H1 (cell line): ENCODE data around the gene VWF. TPM values are rescaled to one million over a fixed set of nuclear protein-coding genes. Genes with fewer than 3 reads are reported as not detected.

Source experiments
- CTCF ChIA-PET: fragments of 300-600 bp; sonication (Branson Sonifier 250); formaldehyde crosslinking; loops from one replicate; lab custom pipeline; 2021; ENCODE audit not compliant: partially characterized antibody; lab: Charles Lee
- POLR2A ChIA-PET: fragments of 300-600 bp; sonication (Branson Sonifier 250); formaldehyde crosslinking; loops from one replicate; lab custom pipeline; 2021; ENCODE audit warnings: inconsistent platforms; ENCODE audit not compliant: partially characterized antibody; lab: Charles Lee
- DNase-seq, 2 experiments: peaks; one replicate each; pipeline versions ENCODE4 v3.0.0 to v3.0.0-alpha.2; 2010 to 2022; ENCODE audit warnings: low spot score in 2 of 2, low read depth in 1 of 2, mixed read lengths in 1 of 2
- FAIRE-seq: peaks from 2 replicates; lab custom pipeline; 2011; peaks lifted over from hg19 to GRCh38; lab: Jason Lieb, UNC
- H2AFZ ChIP-seq: 2 replicates; pipeline ENCODE4 v1.8.1; 2012; ENCODE audit warnings: low read length, inconsistent platforms
- H2AK5ac ChIP-seq: 2 replicates; pipeline ENCODE4 v1.6.1; 2013; ENCODE audit warnings: low read depth, low read length
- H2BK120ac ChIP-seq: replicated peaks from 2 replicates; pipeline ENCODE3; 2013; ENCODE audit warnings: low read depth, low read length, inconsistent platforms
- H2BK12ac ChIP-seq: 2 replicates; pipeline ENCODE4 v1.6.1; 2013; ENCODE audit warnings: low read depth, low read length
- H2BK15ac ChIP-seq: 2 replicates; pipeline ENCODE4 v1.6.1; 2013; ENCODE audit warnings: low read length
- H2BK20ac ChIP-seq: 2 replicates; pipeline ENCODE4 v1.6.1; 2013; ENCODE audit warnings: low read length
- H2BK5ac ChIP-seq: 2 replicates; pipeline ENCODE4 v1.6.1; 2013; ENCODE audit warnings: low read depth, low read length
- H3K14ac ChIP-seq: 2 replicates; pipeline ENCODE4 v1.6.1; 2013; ENCODE audit warnings: inconsistent platforms; ENCODE audit not compliant: insufficient read length
- H3K18ac ChIP-seq: 2 replicates; pipeline ENCODE4 v1.6.1; 2013; ENCODE audit warnings: low read length; ENCODE audit errors: extremely low read depth
- H3K23ac ChIP-seq: 2 replicates; pipeline ENCODE4 v1.6.1; 2013; ENCODE audit warnings: inconsistent platforms; ENCODE audit not compliant: insufficient read length
- H3K23me2 ChIP-seq: 2 replicates; pipeline ENCODE4 v1.6.1; 2013; ENCODE audit warnings: low read depth, low read length
- H3K27ac ChIP-seq: 2 replicates; pipeline ENCODE4 v1.6.1; 2011; ENCODE audit warnings: low read depth, low read length, inconsistent platforms
- H3K27me3 ChIP-seq, 4 experiments: replicated peaks in 1 of 4; 1 replicate in 1 of 4; 2 replicates in 3 of 4; pipeline versions ENCODE4 v1.6.1 to v1.8.1; 2011 to 2013; ENCODE audit warnings: low read length in 3 of 4, mild to moderate bottlenecking in 3 of 4, inconsistent platforms in 2 of 4, mixed read lengths in 2 of 4, moderate library complexity in 1 of 4; ENCODE audit not compliant: control insufficient read depth in 3 of 4, insufficient read depth in 3 of 4; ENCODE audit errors: extremely low read depth in 1 of 4
- H3K36me3 ChIP-seq, 4 experiments: 2 replicates each; pipeline versions ENCODE4 v1.6.1 to v1.8.1; 2011 to 2013; ENCODE audit warnings: mild to moderate bottlenecking in 4 of 4, low read length in 3 of 4, moderate library complexity in 2 of 4, control low read depth in 1 of 4, inconsistent platforms in 1 of 4; ENCODE audit not compliant: insufficient read depth in 4 of 4, control insufficient read depth in 2 of 4
- H3K4ac ChIP-seq: replicated peaks from 2 replicates; pipeline ENCODE3; 2013; ENCODE audit warnings: low read length, low read depth, mixed read lengths, inconsistent platforms; ENCODE audit not compliant: insufficient read length
- H3K4me1 ChIP-seq, 4 experiments: replicated peaks in 1 of 4; 1 replicate in 1 of 4; 2 replicates in 3 of 4; pipeline versions ENCODE4 v1.6.1 to v1.8.1; 2011 to 2013; ENCODE audit warnings: low read length in 3 of 4, inconsistent platforms in 2 of 4, mixed read lengths in 1 of 4; ENCODE audit not compliant: insufficient read depth in 4 of 4, control insufficient read depth in 3 of 4
- H3K4me2 ChIP-seq, 2 experiments: 2 replicates each; pipeline versions ENCODE4 v1.6.1 to v1.8.1; 2011 to 2013; ENCODE audit warnings: low read depth in 2 of 2, low read length in 2 of 2, control low read depth in 1 of 2, inconsistent platforms in 1 of 2, mild to moderate bottlenecking in 1 of 2; ENCODE audit not compliant: insufficient read depth in 1 of 2
- H3K4me3 ChIP-seq, 4 experiments: fragments of 200-600, 300-600 bp in 1 of 4; sonication (generic), shearing (Covaris generic), sonication (Bioruptor Twin) in 1 of 4; 2 replicates each; pipeline versions ENCODE4 v1.5.1 to v1.8.1; 2011 to 2016; ENCODE audit warnings: low read length in 4 of 4, low read depth in 3 of 4, control low read depth in 2 of 4, inconsistent platforms in 2 of 4, mild to moderate bottlenecking in 2 of 4, mixed read lengths in 1 of 4, moderate library complexity in 1 of 4; ENCODE audit not compliant: insufficient read depth in 2 of 4; ENCODE audit errors: extremely low read depth in 1 of 4
- H3K56ac ChIP-seq: replicated peaks from 2 replicates; pipeline ENCODE3; 2013; ENCODE audit warnings: low read depth, mild to moderate bottlenecking, mixed read lengths, low read length, inconsistent platforms; ENCODE audit not compliant: insufficient read length
- H3K79me1 ChIP-seq: 2 replicates; pipeline ENCODE4 v1.6.1; 2013; ENCODE audit warnings: low read depth, low read length, control low read depth
- H3K79me2 ChIP-seq, 2 experiments: 2 replicates each; pipeline versions ENCODE4 v1.6.1 to v1.8.1; 2012 to 2013; ENCODE audit warnings: low read length in 2 of 2, mild to moderate bottlenecking in 2 of 2, inconsistent platforms in 1 of 2; ENCODE audit not compliant: insufficient read depth in 2 of 2, control insufficient read depth in 1 of 2
- H3K9ac ChIP-seq, 4 experiments: replicated peaks in 1 of 4; 1 replicate in 1 of 4; 2 replicates in 3 of 4; pipeline versions ENCODE4 v1.6.1 to v1.8.1; 2011 to 2013; ENCODE audit warnings: low read depth in 3 of 4, low read length in 3 of 4, control low read depth in 2 of 4, mild to moderate bottlenecking in 2 of 4, moderate library complexity in 2 of 4, inconsistent platforms in 1 of 4; ENCODE audit errors: extremely low read depth in 1 of 4
- H3K9me3 ChIP-seq, 2 experiments: 2 replicates each; pipeline versions ENCODE4 v1.6.1 to v1.8.1; 2012 to 2013; ENCODE audit warnings: mild to moderate bottlenecking in 2 of 2, moderate library complexity in 2 of 2, control low read depth in 1 of 2, inconsistent platforms in 1 of 2, low read depth in 1 of 2, low read length in 1 of 2, mixed read lengths in 1 of 2; ENCODE audit not compliant: insufficient read depth in 2 of 2
- H4K20me1 ChIP-seq, 2 experiments: replicated peaks in 1 of 2; 2 replicates each; pipeline versions ENCODE3 to v1.8.1; 2011 to 2013; ENCODE audit warnings: inconsistent platforms in 2 of 2, low read length in 2 of 2, mild to moderate bottlenecking in 1 of 2; ENCODE audit not compliant: insufficient read depth in 2 of 2, control insufficient read depth in 1 of 2
- H4K5ac ChIP-seq: 2 replicates; pipeline ENCODE4 v1.6.1; 2013; ENCODE audit warnings: low read length, low read depth, mixed read lengths, inconsistent platforms; ENCODE audit not compliant: insufficient read length
- H4K8ac ChIP-seq: 2 replicates; pipeline ENCODE4 v1.8.0; 2013; ENCODE audit warnings: mild to moderate bottlenecking, moderate library complexity, low read length, inconsistent platforms; ENCODE audit not compliant: insufficient read depth; ENCODE audit errors: extremely low read depth
- H4K91ac ChIP-seq: replicated peaks from 2 replicates; pipeline ENCODE3; 2013; ENCODE audit warnings: low read length, mixed read lengths, inconsistent platforms; ENCODE audit not compliant: insufficient read length
- BACH1 ChIP-seq: IDR thresholded peaks from 2 replicates; pipeline ENCODE4 v1.6.1; 2012; ENCODE audit warnings: low read length, improper control_type of control experiment
- CEBPB ChIP-seq: IDR thresholded peaks from 2 replicates; pipeline ENCODE4 v1.6.1; 2012; ENCODE audit warnings: low read depth, low read length
- CTBP2 ChIP-seq: IDR thresholded peaks from 2 replicates; pipeline ENCODE4 v1.7.0; 2011; ENCODE audit warnings: borderline replicate concordance, mild to moderate bottlenecking, moderate library complexity, mixed read lengths, low read length; ENCODE audit not compliant: insufficient read depth, insufficient read length
- CTCF ChIP-seq, 3 experiments: IDR thresholded peaks; 1 replicate in 2 of 3; 2 replicates in 1 of 3; pipeline versions ENCODE4 v1.5.1 to v1.6.1; 2011; ENCODE audit warnings: low read length in 3 of 3, mild to moderate bottlenecking in 3 of 3, inconsistent platforms in 2 of 3, low read depth in 1 of 3, moderate library complexity in 1 of 3; ENCODE audit not compliant: insufficient read depth in 1 of 3; ENCODE audit errors: control extremely low read depth in 1 of 3
- JUND ChIP-seq: IDR thresholded peaks from 2 replicates; pipeline ENCODE4 v1.6.1; 2011; ENCODE audit warnings: mild to moderate bottlenecking, improper control_type of control experiment, low read length
- KDM5A ChIP-seq: fragments of 200-600 bp; IDR thresholded peaks from 2 replicates; pipeline ENCODE4 v1.7.1; 2012; ENCODE audit warnings: mild to moderate bottlenecking, low read length, inconsistent platforms, mixed read lengths
- PHF8 ChIP-seq: fragments of 200-600 bp; sonication (generic); conservative IDR thresholded peaks from 2 replicates; pipeline ENCODE4 v1.7.1; 2012; ENCODE audit warnings: low read depth, mild to moderate bottlenecking, inconsistent platforms, low read length, moderate library complexity
- RBBP5 ChIP-seq: IDR thresholded peaks from 2 replicates; pipeline ENCODE4 v1.7.1; 2012; ENCODE audit warnings: low read depth, mild to moderate bottlenecking, inconsistent platforms, low read length, moderate library complexity, borderline replicate concordance
- SP1 ChIP-seq: IDR thresholded peaks from 2 replicates; pipeline ENCODE4 v1.6.1; 2011; ENCODE audit warnings: low read depth, low read length
- USF2 ChIP-seq: IDR thresholded peaks from 2 replicates; pipeline ENCODE4 v1.6.1; 2011; ENCODE audit warnings: low read length, improper control_type of control experiment
- ZNF274 ChIP-seq: IDR thresholded peaks from 2 replicates; pipeline ENCODE4 v1.7.0; 2012; ENCODE audit warnings: low read length, borderline replicate concordance; ENCODE audit errors: extremely low read depth
- WGBS, 2 experiments: shearing (Covaris generic) in 1 of 2; methylation state at CpG; one replicate each; pipeline versions ENCODE4 v1.1.6 to v1.1.7; 2013 to 2015; ENCODE audit warnings: low lambda C conversion rate in 2 of 2, mixed read lengths in 2 of 2, inconsistent platforms in 1 of 2, low coverage in 1 of 2, missing lambda C conversion rate in 1 of 2; ENCODE audit not compliant: insufficient replicate concordance in 2 of 2, insufficient coverage in 1 of 2, insufficient read length in 1 of 2; ENCODE audit errors: extremely low coverage in 1 of 2, missing lambda C conversion rate in 1 of 2; 5-methylcytosine and 5-hydroxymethylcytosine counted together
- polyA plus RNA-seq, 7 experiments: library from polyadenylated mRNA; depleted of rRNA in 3 of 7; stranded (reverse) in 5 of 7; unstranded in 2 of 7; fragments of >200 nt in 5 of 7; fragments of 200-250 nt in 2 of 7; gene quantifications; 1 replicate in 5 of 7; 2 replicates in 1 of 7; 4 replicates in 1 of 7; pipeline versions ENCODE4 v1.2.1 to v1.2.3, GENCODE V29; 2011 to 2013; ENCODE audit warnings: missing spikeins in 2 of 7, mixed read lengths in 2 of 7
- total RNA-seq: library from RNA; stranded (reverse); fragmentation: NEBNext Ultra II Directional; extraction: Animal tissue kit (Norgen Biotek cat#: 25700); gene quantifications from 2 replicates; pipeline ENCODE4 v1.2.1, GENCODE V29; 2021

The VWF gene
- total and polyA plus RNA-seq, 2 of the 8 experiments (the other 6 are each of a cell fraction or from before 2014, with no cell fraction given): 0.39 to 0.60 TPM

GRCh38 chr12:5904969-5905368 lies 219.5 kb downstream of the VWF start:
- CTCF ChIA-PET: interaction anchor here (0.6 to 2.1 kb wide), 9 partner anchors 9 to 578 kb away, joined by 3 to 7 read pairs (median 4); no protein-coding TSS in a partner anchor
- TF ChIP-seq JUND: no peak
- TF ChIP-seq CEBPB: no peak
- TF ChIP-seq KDM5A: no peak
- no peak for TF ChIP-seq CTBP2
- no peak for TF ChIP-seq ZNF274
- no peak for TF ChIP-seq CTCF (IDR thresholded peaks at IDR 0.05; ENCODE audit: control extremely low read depth in 1 of 3, insufficient read depth in 1 of 3, low read depth in 1 of 3, low read length in 3 of 3)
- no peak for TF ChIP-seq SP1
- no peak for TF ChIP-seq BACH1
- TF ChIP-seq PHF8: no peak
- no peak for TF ChIP-seq RBBP5
- TF ChIP-seq USF2: no peak

More at GRCh38 chr12:5904969-5905368, 219.5 kb downstream of the VWF start:
- Histone ChIP-seq H3K4ac (no peak overlapping the region), H3K23me2 (no peaks in the 10 kb centered on the region), H2BK12ac (no peak overlapping the region), H3K18ac (no peak overlapping the region), H3K36me3 (no peaks in the 10 kb centered on the region), H3K9ac (no peak overlapping the region), H3K9me3 (no peaks in the 10 kb centered on the region), H3K23ac (no peak overlapping the region), H3K79me1 (no peaks in the 10 kb centered on the region), H2BK15ac (no peak overlapping the region), H2BK120ac (no peak overlapping the region), H4K91ac (no peak overlapping the region), H3K27ac (no peak overlapping the region), H4K8ac (peak overlapping the region; percentile 14; the same call in 1 of the 2 replicates), H2AK5ac (no peak overlapping the region), H3K4me2 (no peak overlapping the region), H3K79me2 (no peaks in the 10 kb centered on the region), H4K20me1 (no peaks in the 10 kb centered on the region), H2BK20ac (no peak overlapping the region), H2AFZ (no peak overlapping the region), H2BK5ac (no peak overlapping the region), H3K4me1 (peaks cover 0 to 2% (median 0%) of the 10 kb centered on the region in 4 experiments; a peak in 1 of 7 replicates), H3K56ac (no peak overlapping the region), H3K14ac (no peak overlapping the region), H3K4me3 (no peak overlapping the region), H4K5ac (no peak overlapping the region), H3K27me3 (no peaks in the 10 kb centered on the region)
- FAIRE-seq (no peak), DNase-seq (no peak)
- POLR2A ChIA-PET: interaction anchor here (1.0 kb wide), 1 partner anchor 9 kb away, joined by 3 read pairs; no protein-coding TSS in a partner anchor
- WGBS, 2 experiments: 86% methylated on average over 6 of the region's 6 CpGs; no CpG with 5 or more reads in 1 of the 2 experiments
